Astrocyte (in vitro differentiated cells and primary cell): ENCODE data around the gene RPS3.
"Not testable (repeated sequence)": the region's sequence is repeated elsewhere in the genome, so short reads cannot be mapped to it uniquely, and the experiment has no call there.

Experiments used
- CTCF ChIP-seq: IDR thresholded peaks from 2 replicates; pipeline ENCODE4 v1.5.1; 2011; ENCODE audit warnings: low read depth, mild to moderate bottlenecking, inconsistent platforms, low read length, moderate library complexity; ENCODE audit not compliant: insufficient read depth
- EZH2 ChIP-seq: IDR thresholded peaks from 2 replicates; pipeline ENCODE4 v1.6.1; 2012; ENCODE audit warnings: mild to moderate bottlenecking, low read length, inconsistent platforms; ENCODE audit not compliant: insufficient read depth

DNA sequence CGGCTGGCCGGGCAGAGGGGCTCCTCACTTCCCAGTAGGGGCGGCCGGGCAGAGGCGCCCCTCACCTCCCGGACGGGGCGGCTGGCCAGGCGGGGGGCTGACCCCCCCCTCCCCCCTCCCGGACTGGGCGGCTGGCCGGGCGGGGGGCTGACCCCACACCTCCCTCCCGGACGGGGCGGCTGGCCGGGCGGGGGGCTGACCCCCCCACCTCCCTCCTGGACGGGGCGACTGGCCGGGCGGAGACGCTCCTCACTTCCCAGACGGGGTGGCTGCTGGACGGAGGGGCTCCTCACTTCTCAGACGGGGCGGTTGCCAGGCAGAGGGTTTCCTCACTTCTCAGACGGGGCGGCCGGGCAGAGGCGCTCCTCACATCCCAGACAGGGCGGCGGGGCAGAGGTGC, 10.7 kb downstream of the RPS3 start:
- TF ChIP-seq CTCF, EZH2: not testable (repeated sequence)
